A673 (cell line): Measurements from ENCODE around the gene PCCA. TPM values are rescaled to one million over a fixed set of nuclear protein-coding genes. Genes with fewer than 3 reads are reported as not detected.
"Not testable (repeated sequence)": the region's sequence is repeated elsewhere in the genome, so short reads cannot be mapped to it uniquely, and the experiment has no call there.

Experiments used
- BruUV-seq: library from RNA; stranded (reverse); fragments of 400-500 nt; replicated peaks from 2 replicates; lab custom pipeline; 2021; lab: Mats Ljungman, UMichigan
- CTCF ChIA-PET: fragments of 300-600 bp; sonication (Branson Sonifier 250); formaldehyde crosslinking; loops from one replicate; lab custom pipeline; 2022; ENCODE audit warnings: antibody characterized with exemption; lab: Charles Lee
- POLR2A ChIA-PET: fragments of 300-600 bp; sonication (Branson Sonifier 250); formaldehyde crosslinking; loops from one replicate; lab custom pipeline; 2022; ENCODE audit warnings: antibody characterized with exemption; ENCODE audit not compliant: low non-redundant PET; lab: Charles Lee
- DNase-seq: peaks from one replicate; pipeline ENCODE4 v3.0.0-alpha.2; 2015; ENCODE audit warnings: low spot score
- H3K27ac ChIP-seq: fragments of 200-600 bp; sonication (generic); 2 replicates; pipeline ENCODE4 v1.5.1; 2016; ENCODE audit warnings: mixed run types, low read depth, mild to moderate bottlenecking, mixed read lengths, antibody characterized with exemption, low read length; ENCODE audit not compliant: poor library complexity, severe bottlenecking
- H3K27me3 ChIP-seq: fragments of 200-600 bp; sonication (generic); replicated peaks from 2 replicates; pipeline ENCODE4 v1.6.1; 2017; ENCODE audit warnings: mixed run types, low read depth, mild to moderate bottlenecking, mixed read lengths, antibody characterized with exemption, low read length; ENCODE audit not compliant: insufficient read depth, poor library complexity
- H3K36me3 ChIP-seq: fragments of 200-600 bp; sonication (generic); 2 replicates; pipeline ENCODE4 v1.6.1; 2016; ENCODE audit warnings: mixed run types, mild to moderate bottlenecking, mixed read lengths, antibody characterized with exemption, low read length; ENCODE audit not compliant: insufficient read depth, poor library complexity, severe bottlenecking
- H3K4me1 ChIP-seq: fragments of 200-600 bp; sonication (generic); 2 replicates; pipeline ENCODE4 v1.6.1; 2017; ENCODE audit warnings: mixed run types, mild to moderate bottlenecking, mixed read lengths, antibody characterized with exemption, low read length; ENCODE audit not compliant: insufficient read depth, poor library complexity, severe bottlenecking
- H3K4me3 ChIP-seq: fragments of 200-600 bp; sonication (generic); 2 replicates; pipeline ENCODE4 v1.5.1; 2016; ENCODE audit warnings: low read depth, mixed run types, mild to moderate bottlenecking, mixed read lengths, low read length; ENCODE audit not compliant: poor library complexity, severe bottlenecking
- H3K9me3 ChIP-seq: fragments of 200-600 bp; sonication (generic); 2 replicates; pipeline ENCODE4 v1.6.1; 2016; ENCODE audit warnings: mixed run types, low read depth, mild to moderate bottlenecking, mixed read lengths, antibody characterized with exemption, low read length; ENCODE audit not compliant: poor library complexity, severe bottlenecking
- EZH2 ChIP-seq: fragments of 200-600 bp; sonication (generic); IDR thresholded peaks from 2 replicates; pipeline ENCODE4 v1.6.1; 2017; ENCODE audit warnings: borderline replicate concordance, low read depth, mild to moderate bottlenecking, mixed read lengths, antibody characterized with exemption, low read length; ENCODE audit not compliant: poor library complexity, severe bottlenecking
- intact Hi-C: fragments of 100-400 bp; cut with micrococcal nuclease; formaldehyde crosslinking; loops from one replicate; pipeline ENCODE4 v1.10.0; 2022; ENCODE audit not compliant: unreplicated experiment
- total RNA-seq: library from RNA; stranded (reverse); gene quantifications from 2 replicates; pipeline ENCODE4 v1.2.3, GENCODE V29; 2021
- TF ChIP-seq, protein P1 (sequence below): fragments of 300-800, 200-600 bp; sonication (generic); conservative IDR thresholded peaks from 2 replicates; pipeline ENCODE4 v1.5.1; 2017; ENCODE audit warnings: low read depth, mild to moderate bottlenecking, antibody characterized with exemption, low read length, moderate library complexity, mixed read lengths

PCCA gene
- total RNA-seq, 1 experiment from 2014 or later = 93.0 TPM

DNA sequence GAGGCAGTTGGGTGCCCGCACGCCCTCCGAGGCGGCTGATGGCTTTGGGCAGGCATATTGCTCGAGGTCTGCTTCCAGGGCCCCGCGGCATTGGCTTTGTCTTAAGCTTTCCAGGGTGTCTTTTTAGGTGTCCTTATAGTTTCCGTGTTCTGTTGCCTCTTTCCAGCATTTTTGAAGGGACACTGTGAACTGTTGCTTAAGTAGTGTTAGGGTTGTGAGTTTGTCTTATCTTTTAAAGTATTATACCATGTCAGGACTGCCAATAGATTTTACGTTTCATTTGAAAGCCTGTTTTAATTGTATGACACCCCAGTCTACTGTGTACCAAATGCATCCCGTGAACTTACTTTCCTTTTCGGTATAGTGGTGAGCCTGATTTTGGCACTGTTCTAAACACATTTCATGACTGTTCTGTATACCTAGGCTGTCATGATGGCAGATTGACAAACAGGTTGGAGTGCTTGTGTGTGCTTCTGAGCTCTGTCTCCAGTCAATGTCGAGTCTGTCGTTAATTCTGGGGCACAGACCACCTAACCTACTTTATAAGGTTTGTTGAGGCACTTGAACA is 656 bp downstream of the PCCA start:
- Histone ChIP-seq H3K4me1 (no peaks in the 10 kb centered on the region), H3K27me3 (no peaks in the 10 kb centered on the region), H3K9me3 (no peaks in the 10 kb centered on the region), H3K4me3 (peak overlapping the region; percentile 83), H3K36me3 (no peaks in the 10 kb centered on the region), H3K27ac (peak overlapping the region; percentile 56)
- ChIA-PET CTCF (no interaction called here), POLR2A (no interaction called here)
- TF ChIP-seq EZH2 = no peak
- TF ChIP-seq, protein P1, sequence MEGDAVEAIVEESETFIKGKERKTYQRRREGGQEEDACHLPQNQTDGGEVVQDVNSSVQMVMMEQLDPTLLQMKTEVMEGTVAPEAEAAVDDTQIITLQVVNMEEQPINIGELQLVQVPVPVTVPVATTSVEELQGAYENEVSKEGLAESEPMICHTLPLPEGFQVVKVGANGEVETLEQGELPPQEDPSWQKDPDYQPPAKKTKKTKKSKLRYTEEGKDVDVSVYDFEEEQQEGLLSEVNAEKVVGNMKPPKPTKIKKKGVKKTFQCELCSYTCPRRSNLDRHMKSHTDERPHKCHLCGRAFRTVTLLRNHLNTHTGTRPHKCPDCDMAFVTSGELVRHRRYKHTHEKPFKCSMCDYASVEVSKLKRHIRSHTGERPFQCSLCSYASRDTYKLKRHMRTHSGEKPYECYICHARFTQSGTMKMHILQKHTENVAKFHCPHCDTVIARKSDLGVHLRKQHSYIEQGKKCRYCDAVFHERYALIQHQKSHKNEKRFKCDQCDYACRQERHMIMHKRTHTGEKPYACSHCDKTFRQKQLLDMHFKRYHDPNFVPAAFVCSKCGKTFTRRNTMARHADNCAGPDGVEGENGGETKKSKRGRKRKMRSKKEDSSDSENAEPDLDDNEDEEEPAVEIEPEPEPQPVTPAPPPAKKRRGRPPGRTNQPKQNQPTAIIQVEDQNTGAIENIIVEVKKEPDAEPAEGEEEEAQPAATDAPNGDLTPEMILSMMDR = no peak
- intact Hi-C loops = loop anchor here (2.0 to 10.0 kb wide), 2 partner anchors 95 to 145 kb away; no protein-coding TSS in a partner anchor
- BruUV-seq = no TSS peak
- DNase-seq = no peak

DNA sequence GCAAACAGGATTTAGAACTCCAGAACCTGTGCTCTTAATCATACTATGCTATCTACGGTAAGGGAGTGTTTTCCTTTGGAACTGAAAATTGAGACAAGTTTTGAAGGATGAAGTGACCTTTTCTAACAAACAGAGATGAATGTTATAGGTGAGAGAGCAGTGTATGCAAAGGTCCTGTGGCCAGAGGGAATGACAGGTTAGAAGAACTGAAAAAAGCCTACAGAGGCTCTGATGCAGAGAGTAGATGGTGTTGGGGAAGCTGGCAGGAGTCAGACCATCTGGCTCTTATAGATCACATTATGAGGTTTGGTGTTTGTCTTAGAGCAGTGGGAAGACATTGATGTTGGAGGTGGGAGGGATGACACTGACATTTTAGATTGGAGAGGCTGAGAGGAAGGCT is 2.0 kb downstream of the PCCA start:
- Histone ChIP-seq H3K4me1 (no peaks in the 10 kb centered on the region), H3K27me3 (no peaks in the 10 kb centered on the region), H3K27ac (no peak overlapping the region), H3K36me3 (no peaks in the 10 kb centered on the region), H3K9me3 (no peaks in the 10 kb centered on the region), H3K4me3 (no peak overlapping the region)
- intact Hi-C loops = no loop called here
- no TSS peak for BruUV-seq
- TF ChIP-seq EZH2 = no peak
- TF ChIP-seq, protein P1 = no peak
- ChIA-PET POLR2A (no interaction called here), CTCF (no interaction called here)
- no peak for DNase-seq

DNA sequence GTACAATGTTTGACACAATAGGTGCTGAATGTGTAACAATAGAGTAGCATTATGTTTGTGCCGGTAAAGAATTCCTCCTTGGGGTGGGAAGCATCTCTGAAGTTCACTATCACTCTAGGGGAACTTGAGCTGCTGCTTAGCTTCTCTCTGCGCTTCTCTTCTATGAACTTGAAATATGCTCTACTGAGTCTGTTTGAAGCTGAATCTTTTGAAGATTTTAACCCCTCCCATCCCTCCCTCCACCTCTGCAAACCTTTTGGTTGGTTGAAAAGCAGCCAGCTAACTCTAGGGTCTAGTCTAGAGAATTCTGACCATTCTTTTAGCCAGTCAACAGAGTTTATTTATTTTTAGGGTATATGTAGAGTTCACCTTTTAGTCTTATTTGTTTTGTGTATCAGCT is 2.5 kb downstream of the PCCA start:
- no peak for DNase-seq
- no TSS peak for BruUV-seq
- intact Hi-C loops = no loop called here
- CTCF ChIA-PET = no interaction called here
- no peak for TF ChIP-seq EZH2
- TF ChIP-seq, protein P1 = no peak
- H3K27me3 ChIP-seq = no peaks in the 10 kb centered on the region
- POLR2A ChIA-PET = no interaction called here
- H3K4me1 ChIP-seq = no peaks in the 10 kb centered on the region
- no peaks in the 10 kb centered on the region for H3K9me3 ChIP-seq
- no peak overlapping the region for H3K4me3 ChIP-seq
- H3K27ac ChIP-seq = no peak overlapping the region
- no peaks in the 10 kb centered on the region for H3K36me3 ChIP-seq

DNA sequence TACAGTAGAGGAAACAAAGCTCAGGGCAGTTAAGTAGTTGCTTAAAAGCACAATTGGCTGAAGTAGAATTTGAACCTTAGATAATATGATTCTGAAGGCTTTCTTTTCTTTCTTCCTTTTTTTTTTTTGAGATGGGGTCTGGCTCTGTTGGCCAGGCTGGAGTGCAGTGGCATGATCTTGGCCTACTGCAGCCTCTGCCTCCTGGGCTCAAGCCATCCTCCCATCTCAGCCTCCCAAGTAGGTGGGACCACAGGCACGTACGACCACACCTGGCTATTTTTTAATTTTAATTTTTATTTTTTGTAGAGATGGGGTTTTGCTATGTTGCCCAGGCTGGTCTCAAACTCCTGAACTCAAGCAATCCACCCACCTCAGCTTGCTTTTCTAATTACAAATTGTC is 3.4 kb downstream of the PCCA start:
- CTCF ChIA-PET, H3K4me3 ChIP-seq, POLR2A ChIA-PET, intact Hi-C loops, DNase-seq, H3K36me3 ChIP-seq, H3K27me3 ChIP-seq, BruUV-seq, H3K9me3 ChIP-seq, H3K27ac ChIP-seq, H3K4me1 ChIP-seq: not testable (repeated sequence)
